MM.1S (cell line): Measurements from ENCODE around the gene KCNIP4.

Experiments
- DNase-seq: peaks from one replicate; pipeline ENCODE4 v3.0.0-alpha.2; 2015
- H2AFZ ChIP-seq: fragments of 300-600 bp; sonication (generic); 2 replicates; pipeline ENCODE4 v1.6.0; 2016; ENCODE audit warnings: antibody characterized with exemption, low read length
- H3F3A ChIP-seq: fragments of 300-600 bp; sonication (generic); 2 replicates; pipeline ENCODE4 v1.6.1; 2016; ENCODE audit warnings: mild to moderate bottlenecking, antibody characterized with exemption, low read length, moderate library complexity, mixed read lengths; ENCODE audit not compliant: insufficient read depth
- H3K27ac ChIP-seq: fragments of 300-600 bp; sonication (generic); 2 replicates; pipeline ENCODE4 v1.5.1; 2016; ENCODE audit warnings: mild to moderate bottlenecking, low read length
- H3K27me3 ChIP-seq: fragments of 300-600 bp; sonication (generic); replicated peaks from 2 replicates; pipeline ENCODE4 v1.6.0; 2016; ENCODE audit warnings: low read length; ENCODE audit not compliant: insufficient read depth
- H3K36me3 ChIP-seq: fragments of 300-600 bp; sonication (generic); replicated peaks from 2 replicates; pipeline ENCODE4 v1.6.1; 2016; ENCODE audit warnings: mild to moderate bottlenecking, low read length, mixed read lengths; ENCODE audit not compliant: insufficient read depth
- H3K4me1 ChIP-seq: fragments of 300-600 bp; sonication (generic); 2 replicates; pipeline ENCODE4 v1.6.1; 2016; ENCODE audit warnings: low read length, mixed read lengths
- H3K4me2 ChIP-seq: fragments of 300-600 bp; sonication (generic); 2 replicates; pipeline ENCODE4 v1.6.0; 2016; ENCODE audit warnings: low read depth, low read length
- H3K4me3 ChIP-seq: fragments of 300-600 bp; sonication (generic); 2 replicates; pipeline ENCODE4 v1.5.1; 2016; ENCODE audit warnings: low read length, mixed read lengths
- H3K79me2 ChIP-seq: fragments of 300-600 bp; sonication (generic); 2 replicates; pipeline ENCODE4 v1.6.1; 2016; ENCODE audit warnings: mixed run types, low read length, mixed read lengths
- H3K9ac ChIP-seq: fragments of 300-600 bp; sonication (generic); 2 replicates; pipeline ENCODE4 v1.6.1; 2016; ENCODE audit warnings: low read length, mixed read lengths
- H3K9me2 ChIP-seq: fragments of 300-600 bp; sonication (generic); replicated peaks from 2 replicates; pipeline ENCODE4 v1.6.1; 2016; ENCODE audit warnings: mild to moderate bottlenecking, low read length, mixed read lengths; ENCODE audit not compliant: insufficient read depth
- H3K9me3 ChIP-seq: fragments of 300-600 bp; sonication (generic); replicated peaks from 2 replicates; pipeline ENCODE4 v1.6.1; 2016; ENCODE audit warnings: mild to moderate bottlenecking, low read length, mixed read lengths; ENCODE audit not compliant: insufficient read depth
- H4K20me1 ChIP-seq: fragments of 300-600 bp; sonication (generic); 2 replicates; pipeline ENCODE4 v1.6.1; 2016; ENCODE audit warnings: mild to moderate bottlenecking, low read length, moderate library complexity, mixed read lengths; ENCODE audit not compliant: insufficient read depth
- EZH2 ChIP-seq: fragments of 300-600 bp; sonication (generic); optimal IDR thresholded peaks from 2 replicates; pipeline ENCODE3; 2017; ENCODE audit warnings: low read depth, mild to moderate bottlenecking, antibody characterized with exemption, low read length, mixed read lengths
- EZH2phosphoT487 ChIP-seq: fragments of 300-600 bp; sonication (generic); IDR thresholded peaks from 2 replicates; pipeline ENCODE4 v1.6.1; 2018; ENCODE audit warnings: antibody characterized with exemption, low read length
- TF ChIP-seq, protein P1 (sequence below): fragments of 300-600 bp; sonication (generic); IDR thresholded peaks from 2 replicates; pipeline ENCODE4 v1.5.1; 2016; ENCODE audit warnings: antibody characterized with exemption, low read length, mixed read lengths

The KCNIP4 gene

DNA sequence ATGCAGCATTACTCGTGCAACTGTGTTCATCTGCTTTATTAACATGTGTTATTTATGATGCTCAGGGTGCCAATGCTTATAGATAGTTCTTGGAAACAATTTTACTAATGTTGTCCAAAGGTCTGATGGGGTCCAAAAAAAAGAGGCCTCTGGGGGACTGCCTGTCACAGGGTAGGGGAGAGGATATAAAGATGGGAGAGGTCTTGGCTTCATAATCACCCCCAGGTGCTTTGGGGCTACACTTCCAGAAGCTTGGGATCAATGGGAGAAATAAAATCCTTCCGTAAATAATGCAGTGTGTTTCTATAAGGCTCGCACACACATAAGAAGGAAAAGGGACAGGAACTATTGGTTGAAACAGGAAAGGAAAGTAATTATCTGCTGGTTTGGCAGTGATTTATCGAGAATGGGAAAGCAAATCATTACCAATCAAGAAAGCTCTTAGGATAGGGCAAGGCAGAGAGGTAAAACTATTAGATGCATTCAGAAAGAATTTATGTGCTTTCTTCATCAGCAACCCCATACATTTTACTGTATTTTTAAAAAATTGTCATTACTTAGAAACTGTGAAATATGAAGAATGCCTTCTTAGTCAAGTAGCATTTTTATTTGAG is 677.0 kb downstream of the KCNIP4 start:
- TF ChIP-seq, protein P1, sequence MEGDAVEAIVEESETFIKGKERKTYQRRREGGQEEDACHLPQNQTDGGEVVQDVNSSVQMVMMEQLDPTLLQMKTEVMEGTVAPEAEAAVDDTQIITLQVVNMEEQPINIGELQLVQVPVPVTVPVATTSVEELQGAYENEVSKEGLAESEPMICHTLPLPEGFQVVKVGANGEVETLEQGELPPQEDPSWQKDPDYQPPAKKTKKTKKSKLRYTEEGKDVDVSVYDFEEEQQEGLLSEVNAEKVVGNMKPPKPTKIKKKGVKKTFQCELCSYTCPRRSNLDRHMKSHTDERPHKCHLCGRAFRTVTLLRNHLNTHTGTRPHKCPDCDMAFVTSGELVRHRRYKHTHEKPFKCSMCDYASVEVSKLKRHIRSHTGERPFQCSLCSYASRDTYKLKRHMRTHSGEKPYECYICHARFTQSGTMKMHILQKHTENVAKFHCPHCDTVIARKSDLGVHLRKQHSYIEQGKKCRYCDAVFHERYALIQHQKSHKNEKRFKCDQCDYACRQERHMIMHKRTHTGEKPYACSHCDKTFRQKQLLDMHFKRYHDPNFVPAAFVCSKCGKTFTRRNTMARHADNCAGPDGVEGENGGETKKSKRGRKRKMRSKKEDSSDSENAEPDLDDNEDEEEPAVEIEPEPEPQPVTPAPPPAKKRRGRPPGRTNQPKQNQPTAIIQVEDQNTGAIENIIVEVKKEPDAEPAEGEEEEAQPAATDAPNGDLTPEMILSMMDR: no peak
- no peak for TF ChIP-seq EZH2
- TF ChIP-seq EZH2phosphoT487: no peak
- no peak overlapping the region for H2AFZ ChIP-seq
- H3F3A ChIP-seq: no peaks in the 10 kb centered on the region
- no peak overlapping the region for H3K27ac ChIP-seq
- no peaks in the 10 kb centered on the region for H3K9me3 ChIP-seq
- H3K9ac ChIP-seq: no peak overlapping the region
- H3K9me2 ChIP-seq: no peaks in the 10 kb centered on the region
- H3K4me2 ChIP-seq: no peak overlapping the region
- no peaks in the 10 kb centered on the region for H4K20me1 ChIP-seq
- no peaks in the 10 kb centered on the region for H3K27me3 ChIP-seq
- H3K4me1 ChIP-seq: no peaks in the 10 kb centered on the region
- H3K79me2 ChIP-seq: no peaks in the 10 kb centered on the region
- no peak overlapping the region for H3K4me3 ChIP-seq
- DNase-seq: no peak
- no peaks in the 10 kb centered on the region for H3K36me3 ChIP-seq

DNA sequence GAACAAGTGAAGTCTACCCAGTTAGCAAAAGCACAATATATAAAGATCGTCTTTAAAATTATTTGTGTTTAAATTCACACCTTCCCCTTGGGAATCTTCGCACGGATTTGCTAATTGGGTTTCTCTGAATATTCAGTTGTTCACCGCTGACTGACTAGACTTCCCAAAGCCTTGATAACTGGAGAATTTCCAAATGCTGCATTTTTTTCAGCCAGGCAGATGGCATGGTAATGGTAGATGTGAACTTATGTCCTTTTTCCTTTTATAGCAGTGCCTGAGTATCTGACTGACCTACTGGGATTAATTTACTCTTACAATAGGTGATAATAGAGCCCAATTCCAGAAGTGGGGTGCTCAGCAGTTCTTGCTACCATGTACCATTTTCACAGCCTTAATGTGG is 700.2 kb downstream of the KCNIP4 start:
- Histone ChIP-seq H2AFZ (no peak overlapping the region), H3K4me1 (no peaks in the 10 kb centered on the region), H3K79me2 (no peaks in the 10 kb centered on the region), H3F3A (no peaks in the 10 kb centered on the region), H3K9me3 (no peaks in the 10 kb centered on the region), H3K27me3 (no peaks in the 10 kb centered on the region), H3K9me2 (no peaks in the 10 kb centered on the region), H3K4me3 (no peak overlapping the region), H3K9ac (no peak overlapping the region), H3K4me2 (no peak overlapping the region), H3K27ac (no peak overlapping the region), H3K36me3 (no peaks in the 10 kb centered on the region), H4K20me1 (no peaks in the 10 kb centered on the region)
- DNase-seq: no peak
- TF ChIP-seq EZH2phosphoT487 (no peak), EZH2 (no peak)
- TF ChIP-seq, protein P1: no peak

DNA sequence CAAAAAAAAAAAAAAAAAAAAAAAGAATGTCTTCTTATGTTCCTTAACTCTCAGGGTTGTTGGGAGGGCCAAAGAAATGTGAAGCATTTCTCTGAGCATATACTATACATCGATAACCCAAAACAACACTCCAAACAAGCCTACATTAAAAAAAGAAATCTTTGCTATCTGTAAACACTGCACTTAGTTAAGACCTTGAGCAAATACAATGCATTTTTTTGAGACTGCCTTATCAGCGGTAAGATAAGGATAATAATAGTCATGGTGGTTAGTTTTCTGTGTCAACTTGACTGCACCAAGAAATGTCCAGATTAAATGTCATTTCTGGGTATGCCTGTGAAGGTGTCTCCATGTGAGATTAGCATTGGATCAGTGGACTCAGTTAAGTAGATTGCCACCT is 706.4 kb downstream of the KCNIP4 start:
- H3K4me1 ChIP-seq: no peaks in the 10 kb centered on the region
- H3K9me2 ChIP-seq: no peaks in the 10 kb centered on the region
- TF ChIP-seq EZH2phosphoT487 (no peak), EZH2 (no peak)
- TF ChIP-seq, protein P1: no peak
- no peak overlapping the region for H3K4me3 ChIP-seq
- H3K36me3 ChIP-seq: no peaks in the 10 kb centered on the region
- no peak overlapping the region for H3K27ac ChIP-seq
- H4K20me1 ChIP-seq: no peaks in the 10 kb centered on the region
- no peaks in the 10 kb centered on the region for H3K9me3 ChIP-seq
- H3F3A ChIP-seq: no peaks in the 10 kb centered on the region
- H3K79me2 ChIP-seq: no peaks in the 10 kb centered on the region
- DNase-seq: no peak
- no peaks in the 10 kb centered on the region for H3K27me3 ChIP-seq
- no peak overlapping the region for H2AFZ ChIP-seq
- H3K9ac ChIP-seq: no peak overlapping the region
- no peak overlapping the region for H3K4me2 ChIP-seq
